Trophoblast cell (in vitro differentiated cells and primary cell): Measurements from ENCODE around the gene ST3GAL2.

Source experiments
- DNase-seq, 2 donors: peaks; one replicate each; pipeline ENCODE4 v3.0.0-alpha.2; 2016
- H2AFZ ChIP-seq: 2 replicates; pipeline ENCODE4 v1.6.1; 2013; ENCODE audit warnings: low read length, moderate library complexity, mild to moderate bottlenecking; ENCODE audit not compliant: insufficient read depth, poor library complexity
- H2AK5ac ChIP-seq: 2 replicates; pipeline ENCODE4 v1.6.1; 2013; ENCODE audit warnings: mild to moderate bottlenecking, low read length
- H2BK120ac ChIP-seq: 2 replicates; pipeline ENCODE4 v1.6.1; 2013; ENCODE audit warnings: low read length, mild to moderate bottlenecking, moderate library complexity; ENCODE audit not compliant: insufficient read depth, poor library complexity
- H2BK12ac ChIP-seq: 2 replicates; pipeline ENCODE4 v1.6.1; 2013; ENCODE audit warnings: mild to moderate bottlenecking, low read length, moderate library complexity
- H2BK5ac ChIP-seq: 2 replicates; pipeline ENCODE4 v1.6.1; 2013; ENCODE audit warnings: low read length, low read depth, moderate library complexity, mild to moderate bottlenecking; ENCODE audit not compliant: poor library complexity
- H3K14ac ChIP-seq: 2 replicates; pipeline ENCODE4 v1.6.1; 2013; ENCODE audit warnings: mild to moderate bottlenecking, low read length
- H3K18ac ChIP-seq: 2 replicates; pipeline ENCODE4 v1.6.1; 2013; ENCODE audit warnings: mild to moderate bottlenecking, low read length
- H3K23ac ChIP-seq: 2 replicates; pipeline ENCODE4 v1.6.1; 2013; ENCODE audit warnings: low read length
- H3K27ac ChIP-seq: 2 replicates; pipeline ENCODE4 v1.5.1; 2013; ENCODE audit warnings: low read depth, mild to moderate bottlenecking, inconsistent platforms, low read length, moderate library complexity
- H3K27me3 ChIP-seq: 2 replicates; pipeline ENCODE4 v1.6.1; 2013; ENCODE audit warnings: inconsistent platforms, mild to moderate bottlenecking, low read length, moderate library complexity; ENCODE audit not compliant: insufficient read depth
- H3K36me3 ChIP-seq, 2 experiments: 1 replicate in 1 of 2; 2 replicates in 1 of 2; pipeline ENCODE4 v1.6.1; 2013; ENCODE audit warnings: low read length in 2 of 2, mild to moderate bottlenecking in 2 of 2, moderate library complexity in 1 of 2; ENCODE audit not compliant: insufficient read depth in 2 of 2, control insufficient read depth in 1 of 2
- H3K4ac ChIP-seq: 2 replicates; pipeline ENCODE4 v1.6.1; 2013; ENCODE audit warnings: low read depth, mild to moderate bottlenecking, low read length, moderate library complexity
- H3K4me1 ChIP-seq, 2 experiments: 1 replicate in 1 of 2; 2 replicates in 1 of 2; pipeline ENCODE4 v1.6.1; 2013; ENCODE audit warnings: low read length in 2 of 2, mild to moderate bottlenecking in 2 of 2, moderate library complexity in 1 of 2; ENCODE audit not compliant: insufficient read depth in 2 of 2, control insufficient read depth in 1 of 2
- H3K4me2 ChIP-seq: 2 replicates; pipeline ENCODE4 v1.6.1; 2013; ENCODE audit warnings: inconsistent platforms, mild to moderate bottlenecking, low read length, moderate library complexity
- H3K4me3 ChIP-seq: 2 replicates; pipeline ENCODE4 v1.5.1; 2013; ENCODE audit warnings: mild to moderate bottlenecking, low read depth, low read length, inconsistent platforms
- H3K79me1 ChIP-seq: one replicate; pipeline ENCODE4 v1.6.1; 2013; ENCODE audit warnings: low read length
- H3K79me2 ChIP-seq: 2 replicates; pipeline ENCODE4 v1.6.1; 2013; ENCODE audit warnings: low read length, mild to moderate bottlenecking; ENCODE audit not compliant: control insufficient read depth, insufficient read depth, poor library complexity
- H3K9ac ChIP-seq: 2 replicates; pipeline ENCODE4 v1.6.1; 2013; ENCODE audit warnings: mild to moderate bottlenecking, low read length
- H3K9me3 ChIP-seq: 2 replicates; pipeline ENCODE4 v1.6.1; 2013; ENCODE audit warnings: low read depth, mild to moderate bottlenecking, control low read depth, inconsistent platforms, low read length; ENCODE audit not compliant: insufficient read depth
- H4K12ac ChIP-seq: 2 replicates; pipeline ENCODE4 v1.6.1; 2013; ENCODE audit warnings: low read depth, mild to moderate bottlenecking, low read length, moderate library complexity
- H4K8ac ChIP-seq: 2 replicates; pipeline ENCODE4 v1.6.1; 2013; ENCODE audit warnings: low read depth, mild to moderate bottlenecking, low read length, moderate library complexity
- H4K91ac ChIP-seq: one replicate; pipeline ENCODE4 v1.6.1; 2013; ENCODE audit warnings: low read depth, mild to moderate bottlenecking, low read length, moderate library complexity
- WGBS: extraction: QIAGEN DNeasy Blood & Tissue Kit; methylation state at CpG from one replicate; pipeline ENCODE4 v1.1.7; 2013; ENCODE audit warnings: missing lambda C conversion rate; ENCODE audit not compliant: insufficient read length, insufficient coverage; ENCODE audit errors: extremely low coverage; 5-methylcytosine and 5-hydroxymethylcytosine counted together

The ST3GAL2 gene

DNA sequence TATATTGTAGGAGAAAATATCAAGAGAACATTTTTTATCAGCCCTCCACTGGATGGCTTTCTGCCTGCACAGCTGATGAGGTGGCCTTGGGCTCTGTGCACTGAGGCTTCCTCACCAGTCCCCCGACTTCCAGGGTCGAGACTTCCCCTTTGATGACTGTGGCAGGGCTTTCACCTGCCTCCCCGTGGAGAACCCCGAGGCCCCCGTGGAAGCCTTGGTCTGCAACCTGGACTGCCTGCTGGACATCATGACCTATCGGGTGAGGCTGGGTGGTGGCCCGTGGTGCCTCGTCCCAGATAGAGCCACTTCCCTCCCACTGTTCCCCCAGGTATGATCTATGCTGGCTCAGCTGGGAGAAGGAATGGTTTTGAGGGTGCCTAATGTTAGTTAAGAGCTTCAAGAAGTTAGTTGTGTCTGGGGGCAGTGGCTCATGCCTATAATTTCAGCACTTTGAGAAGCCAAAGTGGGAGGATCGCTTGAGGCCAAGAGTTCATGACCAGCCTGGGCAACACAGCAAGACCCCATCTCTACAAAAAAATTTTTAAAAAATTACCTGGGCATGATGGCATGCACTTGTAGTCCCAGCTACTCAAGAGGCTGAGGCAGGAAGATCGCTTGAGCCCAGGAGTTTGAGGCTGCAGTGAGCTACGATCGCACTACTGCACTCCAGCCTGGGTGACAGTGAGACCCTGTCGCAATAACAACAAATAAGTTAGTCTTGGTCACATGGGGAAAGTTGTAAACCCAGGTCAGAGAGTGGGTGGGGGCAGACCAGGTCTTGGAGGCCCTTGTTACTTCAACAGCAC, 27.3 kb upstream of the ST3GAL2 start:
- Histone ChIP-seq H3K79me1 (no peaks in the 10 kb centered on the region), H2AK5ac (no peak overlapping the region), H3K27me3 (no peaks in the 10 kb centered on the region), H3K4me1 (peaks cover 0 to 2% of the 10 kb centered on the region in 2 experiments), H2BK120ac (no peak overlapping the region), H2BK5ac (no peak overlapping the region), H2BK12ac (no peak overlapping the region), H3K4ac (no peak overlapping the region), H3K9ac (no peak overlapping the region), H2AFZ (no peak overlapping the region), H4K8ac (no peak overlapping the region), H3K36me3 (peaks cover 0 to 2% of the 10 kb centered on the region in 2 experiments), H3K79me2 (no peaks in the 10 kb centered on the region), H3K4me3 (no peak overlapping the region), H3K27ac (no peak overlapping the region), H3K4me2 (no peak overlapping the region), H3K9me3 (no peaks in the 10 kb centered on the region), H4K91ac (no peak overlapping the region), H3K18ac (no peak overlapping the region), H4K12ac (no peak overlapping the region), H3K14ac (no peak overlapping the region), H3K23ac (no peak overlapping the region)
- WGBS = no CpG with 5 or more reads among the region's 13 CpGs
- DNase-seq = no peak

DNA sequence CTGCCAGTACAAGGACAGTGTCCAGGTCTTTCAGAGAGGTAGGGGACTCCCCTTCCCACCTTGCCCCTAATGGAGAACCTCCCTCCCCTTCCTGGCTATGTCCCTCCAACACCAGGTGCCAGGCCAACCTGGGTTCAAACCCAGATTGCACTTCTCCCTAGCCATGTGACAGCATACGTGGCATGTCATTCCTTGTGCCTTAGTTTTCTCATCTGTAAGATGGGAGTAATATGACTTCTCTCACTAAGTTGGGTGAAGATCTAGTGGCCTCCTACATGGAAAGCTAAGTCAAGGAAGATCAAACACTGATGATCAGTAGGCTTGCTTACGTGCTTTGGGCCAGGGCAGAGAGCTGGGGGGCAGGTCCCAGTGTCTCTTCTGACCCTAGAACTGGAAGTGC, 24.3 kb upstream of the ST3GAL2 start:
- no peaks in the 10 kb centered on the region for H3K27me3 ChIP-seq
- no peak overlapping the region for H2BK12ac ChIP-seq
- H2AK5ac ChIP-seq = no peak overlapping the region
- H3K4me3 ChIP-seq = no peak overlapping the region
- no peak overlapping the region for H4K8ac ChIP-seq
- H3K4me1 ChIP-seq = no peaks in the 10 kb centered on the region
- no peak for DNase-seq
- H3K79me2 ChIP-seq = no peaks in the 10 kb centered on the region
- H3K4ac ChIP-seq = no peak overlapping the region
- no peak overlapping the region for H3K4me2 ChIP-seq
- H3K79me1 ChIP-seq = no peaks in the 10 kb centered on the region
- no peak overlapping the region for H4K12ac ChIP-seq
- no peak overlapping the region for H4K91ac ChIP-seq
- no peaks in the 10 kb centered on the region for H3K9me3 ChIP-seq
- no peak overlapping the region for H2AFZ ChIP-seq
- H3K36me3 ChIP-seq = peaks cover 0 to 2% of the 10 kb centered on the region in 2 experiments
- H3K14ac ChIP-seq = no peak overlapping the region
- H2BK5ac ChIP-seq = no peak overlapping the region
- H3K23ac ChIP-seq = no peak overlapping the region
- H3K27ac ChIP-seq = no peak overlapping the region
- H3K9ac ChIP-seq = no peak overlapping the region
- no CpG with 5 or more reads among the region's 2 CpGs for WGBS
- H2BK120ac ChIP-seq = no peak overlapping the region
- no peak overlapping the region for H3K18ac ChIP-seq

DNA sequence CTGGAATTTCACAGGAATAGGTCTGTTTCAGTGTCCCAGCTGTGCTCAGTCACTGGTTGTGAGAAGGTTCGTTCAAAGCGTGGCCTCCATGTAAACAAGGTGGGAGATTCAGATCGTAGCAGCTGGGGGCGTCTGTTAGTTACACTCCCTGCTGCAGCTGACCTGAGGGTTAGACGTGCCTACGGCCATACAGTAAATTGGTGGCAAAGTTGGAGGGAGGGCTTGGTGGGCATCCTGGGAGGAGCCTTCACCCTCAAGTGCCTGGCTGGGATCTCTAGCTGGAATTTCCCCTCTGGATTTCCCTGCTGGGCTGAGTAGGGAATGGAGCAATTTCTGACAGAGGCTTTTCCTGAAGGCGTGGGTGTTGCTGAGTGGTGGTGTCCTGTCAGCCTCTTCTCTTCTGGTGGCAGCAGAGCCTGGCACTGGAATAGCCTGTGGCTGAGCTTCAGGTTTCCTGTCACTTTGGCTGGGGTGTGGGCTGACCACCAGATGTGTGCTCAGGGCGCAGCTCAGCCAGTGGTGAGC, 21.9 kb upstream of the ST3GAL2 start:
- no CpG with 5 or more reads among the region's 8 CpGs for WGBS
- no peak for DNase-seq
- no peak overlapping the region for H2BK5ac ChIP-seq
- peaks cover 0 to 2% of the 10 kb centered on the region in 2 experiments for H3K36me3 ChIP-seq
- H2AFZ ChIP-seq = no peak overlapping the region
- no peaks in the 10 kb centered on the region for H3K4me1 ChIP-seq
- H3K9me3 ChIP-seq = no peaks in the 10 kb centered on the region
- no peak overlapping the region for H4K8ac ChIP-seq
- H3K14ac ChIP-seq = no peak overlapping the region
- H3K4me3 ChIP-seq = no peak overlapping the region
- no peak overlapping the region for H4K12ac ChIP-seq
- no peak overlapping the region for H3K4ac ChIP-seq
- no peak overlapping the region for H2AK5ac ChIP-seq
- no peak overlapping the region for H2BK12ac ChIP-seq
- H3K4me2 ChIP-seq = no peak overlapping the region
- no peaks in the 10 kb centered on the region for H3K79me2 ChIP-seq
- no peaks in the 10 kb centered on the region for H3K27me3 ChIP-seq
- H4K91ac ChIP-seq = no peak overlapping the region
- no peak overlapping the region for H3K27ac ChIP-seq
- no peak overlapping the region for H3K18ac ChIP-seq
- H3K9ac ChIP-seq = peak overlapping the region; percentile 5
- H3K79me1 ChIP-seq = no peaks in the 10 kb centered on the region
- no peak overlapping the region for H2BK120ac ChIP-seq
- no peak overlapping the region for H3K23ac ChIP-seq

DNA sequence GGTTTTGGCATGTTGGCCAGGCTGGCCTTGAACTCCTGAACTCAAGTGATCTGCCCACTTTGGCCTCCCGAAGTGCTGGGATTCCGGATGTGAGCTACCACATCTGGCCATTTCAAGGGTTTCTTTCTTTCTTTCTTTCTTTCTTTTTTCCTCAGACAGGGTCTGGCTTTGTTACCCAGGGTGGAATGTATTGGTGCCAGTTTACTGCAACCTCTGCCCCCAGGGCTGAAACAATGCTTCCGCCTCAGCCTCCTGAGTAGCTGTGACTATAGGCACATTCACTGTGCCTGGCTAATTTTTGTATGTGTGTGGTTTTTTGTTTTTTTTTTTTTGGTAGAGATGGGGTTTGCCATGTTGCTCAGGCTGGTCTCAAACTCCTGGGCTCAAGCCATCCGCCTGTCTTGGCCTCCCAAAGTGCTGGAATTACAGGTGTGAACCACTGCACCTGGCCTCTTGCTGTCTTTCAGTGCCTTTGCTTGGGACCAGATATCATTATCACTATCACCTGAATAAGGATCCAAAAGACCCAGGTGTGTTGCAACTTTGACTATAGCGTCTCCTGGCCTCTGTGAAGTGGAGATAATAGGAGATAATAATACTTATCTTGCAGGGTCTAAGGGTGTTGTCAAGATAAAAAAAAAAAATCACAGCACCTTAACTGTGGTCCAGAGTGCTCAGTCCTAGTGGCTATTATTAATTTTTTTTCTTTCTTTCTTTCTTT, 18.7 kb upstream of the ST3GAL2 start:
- Histone ChIP-seq H3K18ac (no peak overlapping the region), H3K14ac (no peak overlapping the region), H2BK12ac (no peak overlapping the region), H3K9ac (no peak overlapping the region), H3K79me2 (peaks cover 5% of the 10 kb centered on the region), H3K23ac (no peak overlapping the region), H4K8ac (no peak overlapping the region), H3K9me3 (no peaks in the 10 kb centered on the region), H3K27ac (no peak overlapping the region), H2AK5ac (no peak overlapping the region), H3K4ac (no peak overlapping the region), H3K4me2 (no peak overlapping the region), H3K27me3 (no peaks in the 10 kb centered on the region), H2AFZ (no peak overlapping the region), H4K12ac (no peak overlapping the region), H3K36me3 (no peaks in the 10 kb centered on the region), H3K79me1 (peaks cover 7% of the 10 kb centered on the region), H3K4me3 (no peak overlapping the region), H3K4me1 (peaks cover 2 to 3% of the 10 kb centered on the region in 2 experiments), H4K91ac (no peak overlapping the region), H2BK5ac (no peak overlapping the region), H2BK120ac (no peak overlapping the region)
- WGBS = no CpG with 5 or more reads among the region's 5 CpGs
- no peak for DNase-seq
